GM12878 (cell line): Measurements from ENCODE around the gene REV3L. TPM values are rescaled to one million over a fixed set of nuclear protein-coding genes. Genes with fewer than 3 reads are reported as not detected.

ENCODE experiments used
- ATAC-seq: fragments of 200-7000 bp; cut with Tn5 transposase; 3 replicates; pipeline ENCODE4 v1.9.1; 2020; ENCODE audit warnings: mild to moderate bottlenecking, moderate library complexity
- BruUV-seq: library from RNA; stranded (reverse); fragments of 400-500 nt; replicated peaks from 2 replicates; lab custom pipeline; 2021; lab: Mats Ljungman, UMichigan
- CTCF ChIA-PET: fragments of 300-600 bp; sonication (Branson Sonifier 250); formaldehyde crosslinking; extraction: SDS; loops from one replicate; lab custom pipeline; 2021; ENCODE audit warnings: inconsistent platforms; lab: Yijun Ruan, JAX
- POLR2A ChIA-PET: fragments of 350-600 bp; formaldehyde crosslinking; extraction: SDS; loops from one replicate; lab custom pipeline; 2021; ENCODE audit warnings: inconsistent platforms; lab: Charles Lee
- RAD21 ChIA-PET: fragments of 300-600 bp; sonication (Branson Sonifier 250); formaldehyde crosslinking; loops from one replicate; lab custom pipeline; 2023; ENCODE audit warnings: antibody characterized with exemption; ENCODE audit not compliant: unreplicated experiment; lab: Charles Lee
- SMC1A ChIA-PET: fragments of 300-600 bp; sonication (Branson Sonifier 250); formaldehyde crosslinking; loops from one replicate; lab custom pipeline; 2023; ENCODE audit not compliant: unreplicated experiment, uncharacterized antibody; lab: Charles Lee
- DNase-seq: peaks from one replicate; pipeline ENCODE4 v3.0.0-alpha.2; 2011; ENCODE audit warnings: low read depth, low spot score
- FAIRE-seq: peaks from 3 replicates; lab custom pipeline; 2011; peaks lifted over from hg19 to GRCh38; lab: Jason Lieb, UNC
- H2AFZ ChIP-seq: 2 replicates; pipeline ENCODE4 v1.6.0; 2011; ENCODE audit warnings: low read depth, low read length, control low read depth; ENCODE audit not compliant: control insufficient read depth
- H3K27ac ChIP-seq: 2 replicates; pipeline ENCODE4 v1.5.1; 2011; ENCODE audit warnings: control low read depth; ENCODE audit not compliant: control insufficient read depth, insufficient read depth
- H3K27me3 ChIP-seq, 2 experiments: replicated peaks in 1 of 2; 2 replicates each; pipeline versions ENCODE4 v1.6.0 to v1.6.1; 2011; ENCODE audit warnings: low read length in 1 of 2; ENCODE audit not compliant: control insufficient read depth in 2 of 2, insufficient read depth in 2 of 2
- H3K36me3 ChIP-seq, 2 experiments: 2 replicates each; pipeline ENCODE4 v1.5.1; 2011; ENCODE audit warnings: low read length in 1 of 2; ENCODE audit not compliant: control insufficient read depth in 2 of 2, insufficient read depth in 2 of 2
- H3K4me1 ChIP-seq: 2 replicates; pipeline ENCODE4 v1.6.1; 2011; ENCODE audit warnings: mild to moderate bottlenecking, low read length, moderate library complexity, mixed read lengths; ENCODE audit not compliant: control insufficient read depth, insufficient read depth
- H3K4me2 ChIP-seq: 2 replicates; pipeline ENCODE4 v1.6.0; 2011; ENCODE audit warnings: control low read depth; ENCODE audit not compliant: control insufficient read depth, insufficient read depth
- H3K4me3 ChIP-seq: fragments of 200-600 bp; sonication (generic); 2 replicates; pipeline ENCODE4 v1.5.1; 2016
- H3K79me2 ChIP-seq: 2 replicates; pipeline ENCODE4 v1.6.0; 2011; ENCODE audit warnings: low read length; ENCODE audit not compliant: control insufficient read depth, insufficient read depth
- H3K9ac ChIP-seq: 2 replicates; pipeline ENCODE4 v1.8.0; 2011; ENCODE audit warnings: low read length, control low read depth, mixed read lengths; ENCODE audit not compliant: control insufficient read depth, insufficient read depth
- H3K9me3 ChIP-seq: replicated peaks from 3 replicates; pipeline ENCODE4 v1.5.1; 2011; ENCODE audit warnings: mild to moderate bottlenecking, low read length; ENCODE audit not compliant: control insufficient read depth, insufficient read depth
- H4K20me1 ChIP-seq: 2 replicates; pipeline ENCODE4 v1.6.0; 2011; ENCODE audit not compliant: control insufficient read depth, insufficient read depth
- ATF3 ChIP-seq: IDR thresholded peaks from 2 replicates; pipeline ENCODE4 v1.6.1; 2011; ENCODE audit warnings: low read depth, mild to moderate bottlenecking, low read length, moderate library complexity, borderline replicate concordance; ENCODE audit errors: extremely low read depth
- E2F8 ChIP-seq: fragments of 450-650 bp; IDR thresholded peaks from 2 replicates; pipeline ENCODE4 v1.6.1; 2018; ENCODE audit warnings: mild to moderate bottlenecking, low read depth, moderate library complexity; ENCODE audit not compliant: partially characterized antibody
- HDAC2 ChIP-seq: fragments of 200-600 bp; sonication (generic); IDR thresholded peaks from 2 replicates; pipeline ENCODE4 v1.6.1; 2017
- MEF2A ChIP-seq: IDR thresholded peaks from 2 replicates; pipeline ENCODE4 v1.6.1; 2011; ENCODE audit warnings: low read depth, mild to moderate bottlenecking, low read length, moderate library complexity; ENCODE audit not compliant: insufficient read depth
- NKRF ChIP-seq: fragments of 450-650 bp; conservative IDR thresholded peaks from 2 replicates; pipeline ENCODE4 v1.6.1; 2017; ENCODE audit warnings: mild to moderate bottlenecking, moderate library complexity
- PRDM15 ChIP-seq: fragments of 450-650 bp; formaldehyde crosslinking; IDR thresholded peaks from 2 replicates; pipeline ENCODE4 v1.4.0; 2020; ENCODE audit warnings: mild to moderate bottlenecking, moderate library complexity
- SPI1 ChIP-seq: IDR thresholded peaks from 2 replicates; pipeline ENCODE4 v1.6.1; 2011; ENCODE audit warnings: low read depth, mild to moderate bottlenecking, low read length, moderate library complexity, borderline replicate concordance; ENCODE audit not compliant: insufficient read depth
- WGBS: methylation state at CpG from one replicate; pipeline ENCODE4 v1.1.6; 2016; ENCODE audit warnings: low lambda C conversion rate; ENCODE audit not compliant: insufficient replicate concordance, insufficient coverage; ENCODE audit errors: missing lambda C conversion rate; 5-methylcytosine and 5-hydroxymethylcytosine counted together
- in situ Hi-C: fragments of 300-500 bp; cut with MboI; formaldehyde crosslinking; loops from 9 replicates; pipeline ENCODE4 v1.14.3; 2018; ENCODE audit warnings: mixed read lengths
- intact Hi-C: fragments of 100-400 bp; cut with micrococcal nuclease; formaldehyde crosslinking; loops from one replicate; pipeline ENCODE4 v1.14.2; 2022; ENCODE audit not compliant: unreplicated experiment
- polyA plus RNA-seq, 11 experiments: library from polyadenylated mRNA; depleted of rRNA in 4 of 11; unstranded in 6 of 11; stranded (reverse) in 5 of 11; fragments of >200 nt; fragmentation: Nextera tagmentation in 4 of 11; fragmentation: Illumina TruSeq in 1 of 11; extraction: Ambion mirVana in 4 of 11; extraction: Trizol in 1 of 11; gene quantifications; 1 replicate in 1 of 11; 2 replicates in 10 of 11; pipeline versions ENCODE4 v1.2.1 to v1.2.3, GENCODE V29; 2011 to 2016; ENCODE audit warnings: inconsistent platforms in 2 of 11, missing spikeins in 2 of 11, low read depth in 1 of 11
- total RNA-seq, 4 experiments: library from RNA; depleted of rRNA in 3 of 4; stranded (reverse); fragments of >200 nt in 3 of 4; fragmentation: Illumina TruSeq in 1 of 4; extraction: Trizol in 1 of 4; gene quantifications; 2 replicates each; pipeline versions ENCODE4 v1.2.1 to v1.2.3, GENCODE V29; 2013 to 2021

Gene REV3L
- total and polyA plus RNA-seq, 10 of the 15 experiments (the other 5 are each of a cell fraction or from before 2014, with no cell fraction given): 7.6 to 33.6 (median 21.5) TPM

GRCh38 chr6:111381123-111381522, 101.9 kb downstream of the REV3L start (continued):
- TF ChIP-seq E2F8: no peak

GRCh38 chr6:111379831-111380230, 103.2 kb downstream of the REV3L start:
- Histone ChIP-seq H3K36me3 (peaks cover 5 to 8% of the 10 kb centered on the region in 2 experiments), H3K9ac (no peak overlapping the region), H3K9me3 (no peaks in the 10 kb centered on the region), H3K4me2 (no peak overlapping the region), H3K27ac (no peak overlapping the region), H3K4me3 (no peak overlapping the region), H3K27me3 (no peaks in the 10 kb centered on the region), H3K79me2 (no peaks in the 10 kb centered on the region), H3K4me1 (0 out of 2 replicates have a peak, but pooled peaks cover 3% of the 10 kb centered on the region), H4K20me1 (no peaks in the 10 kb centered on the region), H2AFZ (no peak overlapping the region)
- ChIA-PET SMC1A (interaction anchor here (0.7 to 1.0 kb wide), 3 partner anchors 26 to 121 kb away, joined by 3 to 5 read pairs (median 3); no protein-coding TSS in a partner anchor), RAD21 (interaction anchor here (1.4 kb wide), 1 partner anchor 98 kb away, joined by 5 read pairs; no protein-coding TSS in a partner anchor), POLR2A (no interaction called here), CTCF (interaction anchor here (1.4 kb wide), 1 partner anchor 99 kb away, joined by 6 read pairs; no protein-coding TSS in a partner anchor)
- intact Hi-C loops (no loop called here), in situ Hi-C loops (no loop called here)
- ATAC-seq (no peak), FAIRE-seq (no peak), DNase-seq (no peak)
- no TSS peak for BruUV-seq
- 83% methylated on average over 2 of the region's 2 CpGs for WGBS
- TF ChIP-seq HDAC2: no peak
- peak; percentile 61; the same call in 1 of the 2 replicates for TF ChIP-seq SPI1
- no peak for TF ChIP-seq MEF2A
- no peak for TF ChIP-seq NKRF
- no peak for TF ChIP-seq PRDM15 (CRISPR knock-in tag)
- no peak for TF ChIP-seq ATF3
